Ishikawa (cell line): ENCODE data around the gene TRIM56.

ENCODE experiments used
- CEBPB ChIP-seq: IDR thresholded peaks from 2 replicates; pipeline ENCODE4 v1.6.1; 2012
- CREB1 ChIP-seq: IDR thresholded peaks from 2 replicates; pipeline ENCODE4 v1.6.1; 2012; ENCODE audit warnings: low read depth
- EP300 ChIP-seq: IDR thresholded peaks from 2 replicates; pipeline ENCODE4 v1.6.1; 2012; ENCODE audit warnings: borderline replicate concordance
- NFIC ChIP-seq: IDR thresholded peaks from 2 replicates; pipeline ENCODE4 v1.6.1; 2012
- RAD21 ChIP-seq: IDR thresholded peaks from 2 replicates; pipeline ENCODE4 v1.6.1; 2012; ENCODE audit warnings: low read depth
- TAF1 ChIP-seq: IDR thresholded peaks from 2 replicates; pipeline ENCODE4 v1.6.1; 2012; ENCODE audit warnings: low read depth, mild to moderate bottlenecking
- TCF12 ChIP-seq: IDR thresholded peaks from 2 replicates; pipeline ENCODE4 v1.6.1; 2012; ENCODE audit warnings: low read depth
- ZBTB7A ChIP-seq: IDR thresholded peaks from 2 replicates; pipeline ENCODE4 v1.6.1; 2012; ENCODE audit warnings: low read depth
- TF ChIP-seq, protein P1 (sequence below): IDR thresholded peaks from 2 replicates; pipeline ENCODE4 v1.6.1; 2012

DNA sequence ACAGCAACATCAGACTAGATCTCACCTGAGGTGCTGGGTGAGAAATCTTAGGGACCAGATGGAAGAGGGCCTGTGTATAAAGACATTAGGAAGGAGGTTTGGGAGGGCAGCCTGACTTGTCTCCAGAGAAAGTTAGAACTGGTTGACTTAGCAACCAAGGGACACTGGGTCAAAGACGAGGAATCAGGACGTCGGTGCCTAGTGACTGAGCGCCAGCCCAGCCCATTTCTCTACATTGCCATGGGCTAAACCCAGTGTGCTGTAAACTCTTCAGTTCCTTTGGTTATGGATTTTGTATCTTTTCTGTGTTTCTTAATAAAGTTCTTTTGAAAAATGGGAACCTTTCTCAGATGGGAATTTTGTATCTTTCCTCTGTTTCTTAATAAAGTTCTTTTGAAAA lies 12.3 kb downstream of the TRIM56 start:
- no peak for TF ChIP-seq EP300
- TF ChIP-seq, protein P1, sequence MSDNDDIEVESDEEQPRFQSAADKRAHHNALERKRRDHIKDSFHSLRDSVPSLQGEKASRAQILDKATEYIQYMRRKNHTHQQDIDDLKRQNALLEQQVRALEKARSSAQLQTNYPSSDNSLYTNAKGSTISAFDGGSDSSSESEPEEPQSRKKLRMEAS, result no peak
- TF ChIP-seq TCF12, result no peak
- no peak for TF ChIP-seq CREB1
- no peak for TF ChIP-seq RAD21
- no peak for TF ChIP-seq NFIC
- no peak for TF ChIP-seq ZBTB7A
- no peak for TF ChIP-seq CEBPB
- no peak for TF ChIP-seq TAF1
